ENCODE data around the gene MAGI2. TPM values are rescaled to one million over a fixed set of nuclear protein-coding genes. Genes with fewer than 3 reads are reported as not detected.

MAGI2 gene
- total and polyA plus RNA-seq, 2 donors (not counting 3 experiments of a cell fraction or from before 2014, with no cell fraction given) = 0.28 to 6.0 TPM

- Histone ChIP-seq H3K4me2 (ENCODE audit: insufficient read depth, low read length) (no peak overlapping the region), H3K4me1 (ENCODE audit: control insufficient read depth, extremely low read depth, insufficient read depth, low read length) (no peaks in the 10 kb centered on the region), H3K4me3 (replicated peaks in 1 of 3; ENCODE audit: insufficient read depth in 1 of 3, low read depth in 1 of 3, low read length in 3 of 3) (no peak overlapping the region), H2AFZ (ENCODE audit: low read depth, low read length) (no peak overlapping the region), H3K27ac (ENCODE audit: insufficient read depth, low read depth, low read length) (no peak overlapping the region), H3K27me3 (ENCODE audit: control insufficient read depth in 2 of 2, insufficient read depth in 2 of 2, low read length in 2 of 2) (no peaks in the 10 kb centered on the region), H3K36me3 (ENCODE audit: control insufficient read depth in 2 of 2, extremely low read depth in 1 of 2, insufficient read depth in 2 of 2, low read length in 2 of 2) (no peaks in the 10 kb centered on the region), H3K9me1 (replicated peaks; ENCODE audit: control insufficient read depth, extremely low read depth, insufficient read depth, low read length) (no peaks in the 10 kb centered on the region), H3K79me2 (ENCODE audit: control insufficient read depth, insufficient read depth, low read length) (no peaks in the 10 kb centered on the region), H3K9ac (replicated peaks; ENCODE audit: extremely low read depth, insufficient read depth, low read length) (no peak overlapping the region), H3K9me3 (replicated peaks; ENCODE audit: control insufficient read depth, insufficient read depth, low read length) (no peaks in the 10 kb centered on the region), H4K20me1 (replicated peaks; ENCODE audit: control insufficient read depth, extremely low read depth, insufficient read depth, low read length) (peaks cover 2% of the 10 kb centered on the region)
- POLR2A ChIA-PET = no interaction called here
- BruUV-seq (replicated peaks) = no TSS peak
- DNase-seq (ENCODE audit: low read depth, low spot score) (no peak), FAIRE-seq (no peak)
- TF ChIP-seq POLR2AphosphoS5 (IDR thresholded peaks at IDR 0.05; ENCODE audit: insufficient read depth, low read depth, low read length) (no peak), EZH2 (IDR thresholded peaks at IDR 0.05; ENCODE audit: borderline replicate concordance, low read depth, low read length, severe bottlenecking) (no peak), FOS (IDR thresholded peaks at IDR 0.05; ENCODE audit: borderline replicate concordance, insufficient read depth, low read length) (no peak), MAX (IDR thresholded peaks at IDR 0.05; ENCODE audit: insufficient read depth, insufficient read length) (no peak), MYC (IDR thresholded peaks at IDR 0.05; ENCODE audit: low read depth, low read length) (no peak), GATA2 (IDR thresholded peaks at IDR 0.05; ENCODE audit: insufficient read depth, insufficient read length, low read depth, low read length) (no peak)
- dilution Hi-C loops (cut with MboI; ENCODE audit: extremely low pct_ligation_motif_present, low sequenced_read_pairs) (no loop called here), intact Hi-C loops (cut with micrococcal nuclease) (no loop called here)
- CTCF ChIA-PET = no interaction called here
These were observed 121.4 kb downstream of the MAGI2 start for GRCh38 chr7:79332091-79332490.

GRCh38 chr7:79329464-79329863 is 124.0 kb downstream of the MAGI2 start:
- no peak overlapping the region for H3K4me2 ChIP-seq (ENCODE audit: insufficient read depth, low read length)
- H2AFZ ChIP-seq (ENCODE audit: low read depth, low read length) = no peak overlapping the region
- ChIA-PET CTCF (no interaction called here), POLR2A (no interaction called here)
- H3K9me1 ChIP-seq (replicated peaks; ENCODE audit: control insufficient read depth, extremely low read depth, insufficient read depth, low read length) = no peaks in the 10 kb centered on the region
- H3K27ac ChIP-seq (ENCODE audit: insufficient read depth, low read depth, low read length) = no peak overlapping the region
- no peaks in the 10 kb centered on the region for H3K4me1 ChIP-seq (ENCODE audit: control insufficient read depth, extremely low read depth, insufficient read depth, low read length)
- intact Hi-C loops (cut with micrococcal nuclease) = no loop called here
- no peaks in the 10 kb centered on the region for H3K27me3 ChIP-seq (ENCODE audit: control insufficient read depth in 2 of 2, insufficient read depth in 2 of 2, low read length in 2 of 2)
- dilution Hi-C loops (cut with MboI; ENCODE audit: extremely low pct_ligation_motif_present, low sequenced_read_pairs) = no loop called here
- H3K36me3 ChIP-seq (ENCODE audit: control insufficient read depth in 2 of 2, extremely low read depth in 1 of 2, insufficient read depth in 2 of 2, low read length in 2 of 2) = no peaks in the 10 kb centered on the region
- no TSS peak for BruUV-seq (replicated peaks)
- peaks cover 2% of the 10 kb centered on the region for H4K20me1 ChIP-seq (replicated peaks; ENCODE audit: control insufficient read depth, extremely low read depth, insufficient read depth, low read length)
- H3K9me3 ChIP-seq (replicated peaks; ENCODE audit: control insufficient read depth, insufficient read depth, low read length) = no peaks in the 10 kb centered on the region
- H3K4me3 ChIP-seq (replicated peaks in 1 of 3; ENCODE audit: insufficient read depth in 1 of 3, low read depth in 1 of 3, low read length in 3 of 3) = no peak overlapping the region
- no peak for TF ChIP-seq POLR2A (IDR thresholded peaks at IDR 0.05; ENCODE audit: low read depth, low read length)
- no peak overlapping the region for H3K9ac ChIP-seq (replicated peaks; ENCODE audit: extremely low read depth, insufficient read depth, low read length)
- DNase-seq (ENCODE audit: low read depth, low spot score) (no peak), FAIRE-seq (no peak)
- no peaks in the 10 kb centered on the region for H3K79me2 ChIP-seq (ENCODE audit: control insufficient read depth, insufficient read depth, low read length)
